Common myeloid progenitor, CD34-positive (primary cell): ENCODE data around the gene SLC35B1.

Experiments
- CTCF ChIA-PET: fragments of 350-600 bp; sonication (Branson Sonifier 250); formaldehyde crosslinking; loops from one replicate; lab custom pipeline; 2021; ENCODE audit warnings: antibody characterized with exemption; lab: Charles Lee
- POLR2A ChIA-PET: fragments of 350-600 bp; sonication (Branson Sonifier 250); formaldehyde crosslinking; loops from one replicate; lab custom pipeline; 2021; ENCODE audit warnings: antibody characterized with exemption; lab: Charles Lee
- DNase-seq, 3 donors: peaks; one replicate each; pipeline versions ENCODE4 v3.0.0 to v3.0.0-alpha.2; 2013
- H3K27ac ChIP-seq, 2 experiments: 1 replicate in 1 of 2; 2 replicates in 1 of 2; pipeline ENCODE4 v1.7.0; 2013; ENCODE audit warnings: inconsistent platforms in 2 of 2, low read length in 2 of 2, mild to moderate bottlenecking in 2 of 2, low read depth in 1 of 2, moderate library complexity in 1 of 2; ENCODE audit not compliant: severe bottlenecking in 2 of 2, insufficient read depth in 1 of 2, poor library complexity in 1 of 2
- H3K27me3 ChIP-seq, 5 experiments: replicated peaks in 2 of 5; 1 replicate in 3 of 5; 2 replicates in 2 of 5; pipeline versions ENCODE4 v1.6.1 to v1.7.0; 2013; ENCODE audit warnings: low read length in 4 of 5, mild to moderate bottlenecking in 2 of 5, moderate library complexity in 2 of 5, inconsistent platforms in 1 of 5; ENCODE audit not compliant: insufficient read depth in 5 of 5, control insufficient read depth in 4 of 5
- H3K36me3 ChIP-seq, 4 experiments: 1 replicate in 2 of 4; 2 replicates in 2 of 4; pipeline versions ENCODE4 v1.6.1 to v1.7.0; 2013; ENCODE audit warnings: low read length in 3 of 4, control low read depth in 1 of 4, mild to moderate bottlenecking in 1 of 4; ENCODE audit not compliant: control insufficient read depth in 4 of 4, insufficient read depth in 4 of 4
- H3K4me1 ChIP-seq, 4 experiments: 1 replicate in 3 of 4; 2 replicates in 1 of 4; pipeline versions ENCODE4 v1.6.1 to v1.7.1; 2013; ENCODE audit warnings: low read length in 3 of 4, mild to moderate bottlenecking in 3 of 4, control low read depth in 1 of 4, inconsistent platforms in 1 of 4, moderate library complexity in 1 of 4; ENCODE audit not compliant: control insufficient read depth in 4 of 4, insufficient read depth in 4 of 4; ENCODE audit errors: control extremely low read depth in 1 of 4
- H3K4me3 ChIP-seq, 7 experiments: 1 replicate in 4 of 7; 2 replicates in 3 of 7; pipeline versions ENCODE4 v1.5.1 to v1.7.0; 2013; ENCODE audit warnings: mild to moderate bottlenecking in 7 of 7, low read length in 6 of 7, moderate library complexity in 6 of 7, inconsistent platforms in 2 of 7, low read depth in 2 of 7, control low read depth in 1 of 7; ENCODE audit not compliant: insufficient read depth in 4 of 7, control insufficient read depth in 1 of 7; ENCODE audit errors: extremely low read depth in 1 of 7
- H3K9me3 ChIP-seq, 5 experiments: 1 replicate in 4 of 5; 2 replicates in 1 of 5; pipeline versions ENCODE4 v1.6.1 to v1.7.1; 2013; ENCODE audit warnings: low read length in 4 of 5, mild to moderate bottlenecking in 2 of 5, inconsistent platforms in 1 of 5, low read depth in 1 of 5, moderate library complexity in 1 of 5; ENCODE audit not compliant: control insufficient read depth in 4 of 5, insufficient read depth in 2 of 5; ENCODE audit errors: control extremely low read depth in 1 of 5
- WGBS: methylation state at CpG from one replicate; pipeline ENCODE4 v1.1.5; 2013; ENCODE audit not compliant: insufficient coverage; 5-methylcytosine and 5-hydroxymethylcytosine counted together

SLC35B1 gene

GRCh38 chr17:49738456-49739163, 30.8 kb upstream of the SLC35B1 start:
- DNase-seq: peak in 1 of 3 donors; percentile 28
- peaks cover 57 to 81% (median 72%) of the 10 kb centered on the region in 4 experiments for H3K4me1 ChIP-seq
- no peaks in the 10 kb centered on the region for H3K27me3 ChIP-seq
- peaks cover 0 to 32% (median 5%) of the 10 kb centered on the region in 4 experiments for H3K36me3 ChIP-seq
- CTCF ChIA-PET: interaction anchor here (1.4 to 8.0 kb wide), 7 partner anchors 8 to 40 kb away, joined by 3 to 70 read pairs (median 7); partner anchors contain the start of gene SLC35B1
- no peaks in the 10 kb centered on the region for H3K9me3 ChIP-seq
- POLR2A ChIA-PET: interaction anchor here (0.8 to 8.8 kb wide), 7 partner anchors 9 to 30 kb away, joined by 3 to 201 read pairs (median 11); partner anchors contain the start of gene FAM117A
- peak overlapping the region in 6 of 7 experiments; percentile 8 to 58 (median 54) for H3K4me3 ChIP-seq
- H3K27ac ChIP-seq: peak overlapping the region; percentile 86 to 95
- WGBS: 90% methylated on average over 1 of the region's 5 CpGs

- POLR2A ChIA-PET: interaction anchor here (0.9 kb wide), 1 partner anchor 27 kb away, joined by 3 read pairs; the partner anchor contains the start of gene SLC35B1
- CTCF ChIA-PET: no interaction called here
- peak overlapping the region; percentile 1 to 29 for H3K27ac ChIP-seq
- WGBS: 93% methylated on average over 5 of the region's 13 CpGs
- H3K4me1 ChIP-seq: peaks cover 30 to 78% (median 59%) of the 10 kb centered on the region in 4 experiments
- no peak overlapping the region for H3K4me3 ChIP-seq
- H3K36me3 ChIP-seq: peaks cover 8 to 55% (median 17%) of the 10 kb centered on the region in 4 experiments
- no peaks in the 10 kb centered on the region for H3K27me3 ChIP-seq
- no peaks in the 10 kb centered on the region for H3K9me3 ChIP-seq
- peak in 2 of 3 donors; percentile 51 to 58 for DNase-seq
Measured at GRCh38 chr17:49734515-49735490, 27.0 kb upstream of the SLC35B1 start.

- WGBS: 100% methylated on average over 4 of the region's 4 CpGs
- H3K4me1 ChIP-seq: peaks cover 9 to 61% (median 42%) of the 10 kb centered on the region in 4 experiments
- ChIA-PET POLR2A (interaction anchor here (0.8 to 1.1 kb wide), 2 partner anchors 8 to 31 kb away, joined by 3 read pairs; no protein-coding TSS in a partner anchor), CTCF (interaction anchor here (0.7 to 5.8 kb wide), 9 partner anchors 8 to 102 kb away, joined by 3 to 31 read pairs (median 4); no protein-coding TSS in a partner anchor)
- H3K36me3 ChIP-seq: peaks cover 10 to 70% (median 29%) of the 10 kb centered on the region in 4 experiments
- H3K27me3 ChIP-seq: no peaks in the 10 kb centered on the region
- no peak overlapping the region for H3K4me3 ChIP-seq
- no peak for DNase-seq
- peak overlapping the region; percentile 52 to 74 for H3K27ac ChIP-seq
- H3K9me3 ChIP-seq: no peaks in the 10 kb centered on the region
Measured at GRCh38 chr17:49731435-49731831, 23.7 kb upstream of the SLC35B1 start.

- no peaks in the 10 kb centered on the region for H3K9me3 ChIP-seq
- CTCF ChIA-PET: interaction anchor here (0.7 to 5.9 kb wide), 7 partner anchors 9 to 162 kb away, joined by 3 to 38 read pairs (median 10); partner anchors contain the start of gene SLC35B1
- peak overlapping the region in 1 of 7 experiments; percentile 35 for H3K4me3 ChIP-seq
- H3K27ac ChIP-seq: peak overlapping the region; percentile 52 to 74
- H3K27me3 ChIP-seq: no peaks in the 10 kb centered on the region
- peaks cover 14 to 75% (median 32%) of the 10 kb centered on the region in 4 experiments for H3K36me3 ChIP-seq
- peaks cover 9 to 59% (median 41%) of the 10 kb centered on the region in 4 experiments for H3K4me1 ChIP-seq
- WGBS: 95% methylated on average over 4 of the region's 5 CpGs
- no peak for DNase-seq
- POLR2A ChIA-PET: interaction anchor here (0.8 to 2.2 kb wide), 4 partner anchors 8 to 31 kb away, joined by 3 to 12 read pairs (median 4); no protein-coding TSS in a partner anchor
Measured at GRCh38 chr17:49730785-49731434, 23.1 kb upstream of the SLC35B1 start.

GRCh38 chr17:49730078-49730784, 22.5 kb upstream of the SLC35B1 start:
- Histone ChIP-seq H3K4me1 (peaks cover 9 to 61% (median 41%) of the 10 kb centered on the region in 4 experiments), H3K27ac (peak overlapping the region; percentile 52 to 74), H3K27me3 (no peaks in the 10 kb centered on the region), H3K36me3 (peaks cover 16 to 82% (median 39%) of the 10 kb centered on the region in 4 experiments), H3K9me3 (peaks cover 0 to 2% (median 0%) of the 10 kb centered on the region in 5 experiments), H3K4me3 (peak overlapping the region in 2 of 7 experiments; percentile 2 to 35)
- DNase-seq: no peak
- ChIA-PET CTCF (interaction anchor here (0.7 to 5.9 kb wide), 11 partner anchors 9 to 161 kb away, joined by 3 to 38 read pairs (median 4); partner anchors contain the start of gene SLC35B1), POLR2A (interaction anchor here (0.8 to 2.2 kb wide), 3 partner anchors 9 to 18 kb away, joined by 4 to 12 read pairs (median 8); no protein-coding TSS in a partner anchor)
- WGBS: 78% methylated on average over 3 of the region's 4 CpGs
